Measurements from ENCODE around the gene PRR22.
"Not testable (repeated sequence)": the region's sequence is repeated elsewhere in the genome, so short reads cannot be mapped to it uniquely, and the experiment has no call there.

The PRR22 gene

GRCh38 chr19:5786593-5787408, 2.3 kb upstream of the PRR22 start:
- Histone ChIP-seq H3K4me2 (ENCODE audit: low read length) (no peak overlapping the region), H3K4me3 (ENCODE audit: low read length) (no peak overlapping the region), H2BK15ac (replicated peaks; ENCODE audit: low read depth) (no peak overlapping the region), H4K5ac (ENCODE audit: low read length) (no peak overlapping the region), H3K79me2 (ENCODE audit: control insufficient read depth, insufficient read depth, low read length) (peaks cover 2% of the 10 kb centered on the region), H3K27me3 (ENCODE audit: insufficient read depth, low read length, poor library complexity) (no peaks in the 10 kb centered on the region), H3K79me1 (ENCODE audit: low read length) (peaks cover 4% of the 10 kb centered on the region), H3K27ac (ENCODE audit: low read depth, low read length) (no peak overlapping the region), H4K8ac (ENCODE audit: low read depth, low read length) (no peak overlapping the region), H3K4ac (ENCODE audit: low read depth, low read length) (no peak overlapping the region), H3K56ac (ENCODE audit: low read length) (no peak overlapping the region), H3K23ac (ENCODE audit: low read length) (no peak overlapping the region), H3K36me3 (ENCODE audit: control insufficient read depth, insufficient read depth, low read length) (peaks cover 12% of the 10 kb centered on the region), H3K4me1 (ENCODE audit: control insufficient read depth, low read depth, low read length) (peaks cover 2% of the 10 kb centered on the region), H3K18ac (ENCODE audit: low read length) (no peak overlapping the region), H3K9ac (ENCODE audit: low read length) (no peak overlapping the region), H2BK5ac (ENCODE audit: low read length) (no peak overlapping the region), H2BK120ac (ENCODE audit: low read depth, low read length) (no peak overlapping the region), H2AK5ac (ENCODE audit: low read length) (no peak overlapping the region)
- WGBS (ENCODE audit: extremely low coverage, insufficient coverage, low lambda C conversion rate) = no CpG with 5 or more reads among the region's 44 CpGs
- no peak for DNase-seq

GRCh38 chr19:5785423-5785822, 877 bp upstream of the PRR22 start:
- Histone ChIP-seq H3K79me1 (ENCODE audit: low read length) (peaks cover 4% of the 10 kb centered on the region), H3K27me3 (ENCODE audit: insufficient read depth, low read length, poor library complexity) (no peaks in the 10 kb centered on the region), H2BK120ac (ENCODE audit: low read depth, low read length) (no peak overlapping the region), H3K4me1 (ENCODE audit: control insufficient read depth, low read depth, low read length) (peaks cover 2% of the 10 kb centered on the region), H3K18ac (ENCODE audit: low read length) (no peak overlapping the region), H3K4me3 (ENCODE audit: low read length) (no peak overlapping the region), H3K56ac (ENCODE audit: low read length) (no peak overlapping the region), H2BK5ac (ENCODE audit: low read length) (no peak overlapping the region), H3K27ac (ENCODE audit: low read depth, low read length) (no peak overlapping the region), H3K4ac (ENCODE audit: low read depth, low read length) (no peak overlapping the region), H3K23ac (ENCODE audit: low read length) (no peak overlapping the region), H2BK15ac (replicated peaks; ENCODE audit: low read depth) (no peak overlapping the region), H3K9ac (ENCODE audit: low read length) (no peak overlapping the region), H3K79me2 (ENCODE audit: control insufficient read depth, insufficient read depth, low read length) (peaks cover 2% of the 10 kb centered on the region), H3K36me3 (ENCODE audit: control insufficient read depth, insufficient read depth, low read length) (peaks cover 12% of the 10 kb centered on the region), H3K4me2 (ENCODE audit: low read length) (no peak overlapping the region), H4K5ac (ENCODE audit: low read length) (no peak overlapping the region), H2AK5ac (ENCODE audit: low read length) (no peak overlapping the region), H4K8ac (ENCODE audit: low read depth, low read length) (no peak overlapping the region)
- WGBS (ENCODE audit: extremely low coverage, insufficient coverage, low lambda C conversion rate) = no CpG with 5 or more reads among the region's 37 CpGs
- DNase-seq = no peak

- no peaks in the 10 kb centered on the region for H3K4me1 ChIP-seq (ENCODE audit: control insufficient read depth, low read depth, low read length)
- no peak overlapping the region for H3K18ac ChIP-seq (ENCODE audit: low read length)
- H2BK120ac ChIP-seq (ENCODE audit: low read depth, low read length) = no peak overlapping the region
- H2AK5ac ChIP-seq (ENCODE audit: low read length) = no peak overlapping the region
- H3K23ac ChIP-seq (ENCODE audit: low read length) = no peak overlapping the region
- no peak overlapping the region for H3K56ac ChIP-seq (ENCODE audit: low read length)
- H2BK15ac ChIP-seq (replicated peaks; ENCODE audit: low read depth) = no peak overlapping the region
- H3K79me2 ChIP-seq (ENCODE audit: control insufficient read depth, insufficient read depth, low read length) = no peaks in the 10 kb centered on the region
- H3K79me1 ChIP-seq (ENCODE audit: low read length) = no peaks in the 10 kb centered on the region
- no peak overlapping the region for H2BK5ac ChIP-seq (ENCODE audit: low read length)
- H3K4me3 ChIP-seq (ENCODE audit: low read length) = no peak overlapping the region
- no peak overlapping the region for H4K8ac ChIP-seq (ENCODE audit: low read depth, low read length)
- DNase-seq = no peak
- H3K36me3 ChIP-seq (ENCODE audit: control insufficient read depth, insufficient read depth, low read length) = peaks cover 10% of the 10 kb centered on the region
- H3K27ac ChIP-seq (ENCODE audit: low read depth, low read length) = no peak overlapping the region
- H3K4ac ChIP-seq (ENCODE audit: low read depth, low read length) = no peak overlapping the region
- H4K5ac ChIP-seq (ENCODE audit: low read length) = no peak overlapping the region
- H3K9ac ChIP-seq (ENCODE audit: low read length) = no peak overlapping the region
- no CpG with 5 or more reads among the region's 48 CpGs for WGBS (ENCODE audit: extremely low coverage, insufficient coverage, low lambda C conversion rate)
- H3K27me3 ChIP-seq (ENCODE audit: insufficient read depth, low read length, poor library complexity) = no peaks in the 10 kb centered on the region
- no peak overlapping the region for H3K4me2 ChIP-seq (ENCODE audit: low read length)
Measured at GRCh38 chr19:5782945-5783919, 1.3 kb downstream of the PRR22 start.

- Histone ChIP-seq H2BK5ac (ENCODE audit: low read length) (no peak overlapping the region), H3K56ac (ENCODE audit: low read length) (no peak overlapping the region), H3K36me3 (ENCODE audit: control insufficient read depth, insufficient read depth, low read length) (peaks cover 7% of the 10 kb centered on the region), H3K79me1 (ENCODE audit: low read length) (no peaks in the 10 kb centered on the region), H3K4me1 (ENCODE audit: control insufficient read depth, low read depth, low read length) (no peaks in the 10 kb centered on the region), H4K8ac (ENCODE audit: low read depth, low read length) (no peak overlapping the region), H2BK15ac (replicated peaks; ENCODE audit: low read depth) (no peak overlapping the region), H3K9ac (ENCODE audit: low read length) (no peak overlapping the region), H3K4me2 (ENCODE audit: low read length) (no peak overlapping the region), H3K79me2 (ENCODE audit: control insufficient read depth, insufficient read depth, low read length) (no peaks in the 10 kb centered on the region), H3K4me3 (ENCODE audit: low read length) (no peak overlapping the region), H4K5ac (ENCODE audit: low read length) (no peak overlapping the region), H3K18ac (ENCODE audit: low read length) (no peak overlapping the region), H3K23ac (ENCODE audit: low read length) (no peak overlapping the region), H3K27ac (ENCODE audit: low read depth, low read length) (no peak overlapping the region), H2AK5ac (ENCODE audit: low read length) (no peak overlapping the region), H3K4ac (ENCODE audit: low read depth, low read length) (no peak overlapping the region), H3K27me3 (ENCODE audit: insufficient read depth, low read length, poor library complexity) (no peaks in the 10 kb centered on the region), H2BK120ac (ENCODE audit: low read depth, low read length) (no peak overlapping the region)
- no peak for DNase-seq
- no CpG with 5 or more reads among the region's 9 CpGs for WGBS (ENCODE audit: extremely low coverage, insufficient coverage, low lambda C conversion rate)
Measured at GRCh38 chr19:5782322-5782721, 2.2 kb downstream of the PRR22 start.

GRCh38 chr19:5780916-5781315, 3.6 kb downstream of the PRR22 start:
- DNase-seq; H3K4me3 ChIP-seq (ENCODE audit: low read length); H3K9ac ChIP-seq (ENCODE audit: low read length); H3K4ac ChIP-seq (ENCODE audit: low read depth, low read length); H3K36me3 ChIP-seq (ENCODE audit: control insufficient read depth, insufficient read depth, low read length); H3K23ac ChIP-seq (ENCODE audit: low read length); H2BK15ac ChIP-seq (replicated peaks; ENCODE audit: low read depth); H3K79me1 ChIP-seq (ENCODE audit: low read length); H2BK120ac ChIP-seq (ENCODE audit: low read depth, low read length); H3K56ac ChIP-seq (ENCODE audit: low read length); H2AK5ac ChIP-seq (ENCODE audit: low read length); H2BK5ac ChIP-seq (ENCODE audit: low read length); H4K8ac ChIP-seq (ENCODE audit: low read depth, low read length); H3K27ac ChIP-seq (ENCODE audit: low read depth, low read length); H4K5ac ChIP-seq (ENCODE audit: low read length); H3K27me3 ChIP-seq (ENCODE audit: insufficient read depth, low read length, poor library complexity); H3K4me1 ChIP-seq (ENCODE audit: control insufficient read depth, low read depth, low read length); H3K18ac ChIP-seq (ENCODE audit: low read length); H3K4me2 ChIP-seq (ENCODE audit: low read length); H3K79me2 ChIP-seq (ENCODE audit: control insufficient read depth, insufficient read depth, low read length): not testable (repeated sequence)
- no CpG with 5 or more reads among the region's 11 CpGs for WGBS (ENCODE audit: extremely low coverage, insufficient coverage, low lambda C conversion rate)
